HFFc6 (cell line): ENCODE results near the gene SLC12A8. TPM values are rescaled to one million over a fixed set of nuclear protein-coding genes. Genes with fewer than 3 reads are reported as not detected.

Source experiments
- DNase-seq: peaks from one replicate; pipeline ENCODE4 v3.0.0-alpha.2; 2018
- H3K27ac Mint-ChIP-seq: 2 replicates; pipeline ENCODE4 v1.8.0; 2020; ENCODE audit warnings: mild to moderate bottlenecking, mixed read lengths
- H3K27me3 Mint-ChIP-seq: 2 replicates; pipeline ENCODE4 v1.8.0; 2021; ENCODE audit warnings: mild to moderate bottlenecking, moderate library complexity, mixed read lengths; ENCODE audit not compliant: insufficient read depth
- H3K36me3 Mint-ChIP-seq: 2 replicates; pipeline ENCODE4 v1.8.0; 2021; ENCODE audit warnings: low read depth, mixed read lengths
- H3K4me1 Mint-ChIP-seq: 2 replicates; pipeline ENCODE4 v1.8.0; 2020; ENCODE audit warnings: low read depth, mixed read lengths
- H3K4me3 Mint-ChIP-seq: 2 replicates; pipeline ENCODE4 v1.8.0; 2020; ENCODE audit warnings: mild to moderate bottlenecking, moderate library complexity, mixed read lengths
- H3K9me3 Mint-ChIP-seq: 2 replicates; pipeline ENCODE4 v1.8.0; 2020; ENCODE audit warnings: mild to moderate bottlenecking, mixed read lengths
- CTCF ChIP-seq: fragments of 200-600 bp; sonication (generic); IDR thresholded peaks from 2 replicates; pipeline ENCODE4 v1.5.0; 2021; ENCODE audit warnings: antibody characterized with exemption, mild to moderate bottlenecking
- total RNA-seq, 6 experiments: library from RNA; stranded (reverse); fragmentation: NEBNext Ultra II Directional; extraction: Animal tissue kit (Norgen Biotek cat#: 25700); gene quantifications; 2 replicates in 1 of 6; 3 replicates in 5 of 6; pipeline ENCODE4 v1.2.3, GENCODE V29; 2021

SLC12A8 gene
- total RNA-seq, 6 experiments from 2014 or later = 1.8 to 4.6 (median 3.7) TPM

DNA sequence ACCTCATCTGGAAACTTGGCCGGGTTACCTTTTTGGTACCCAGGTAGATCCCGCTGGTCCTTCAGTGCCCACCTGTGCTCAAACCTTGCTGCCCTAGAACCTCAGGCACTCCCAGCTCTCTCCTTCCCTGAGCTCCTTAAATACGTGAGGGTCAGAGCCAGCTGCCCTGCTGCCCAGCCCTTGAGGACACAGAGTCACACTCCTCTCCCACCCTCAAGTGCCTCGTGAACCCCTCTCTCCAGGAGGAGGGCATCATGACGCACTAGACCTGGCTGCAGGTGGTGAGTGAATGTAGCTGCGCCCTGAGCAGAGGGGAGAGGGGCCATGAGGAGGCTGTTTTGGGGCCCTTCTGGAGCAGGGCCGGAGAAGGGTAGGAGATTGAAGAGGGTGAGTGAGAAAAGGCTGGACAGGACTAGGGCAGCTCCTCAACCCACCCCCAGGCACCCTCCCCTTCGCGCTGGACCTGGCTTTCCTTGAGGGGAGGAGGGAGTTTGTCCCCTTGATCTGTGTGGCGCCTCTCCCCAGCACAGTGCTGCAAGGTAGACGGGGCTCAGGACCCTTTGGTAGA lies 941 bp downstream of the SLC12A8 start:
- no peak for TF ChIP-seq CTCF

GRCh38 chr3:125207949-125208568 lies 4.5 kb downstream of the SLC12A8 start:
- H3K27me3 Mint-ChIP-seq = peaks cover 2% of the 10 kb centered on the region
- no peak overlapping the region for H3K4me3 Mint-ChIP-seq
- H3K4me1 Mint-ChIP-seq = peaks cover 36% of the 10 kb centered on the region
- no peaks in the 10 kb centered on the region for H3K36me3 Mint-ChIP-seq
- no peak for DNase-seq
- no peak overlapping the region for H3K27ac Mint-ChIP-seq
- no peaks in the 10 kb centered on the region for H3K9me3 Mint-ChIP-seq
- TF ChIP-seq CTCF = no peak

More for the DNA sequence above, 941 bp downstream of the SLC12A8 start:
- H3K27ac Mint-ChIP-seq = peak overlapping the region; percentile 11; the same call in 1 of the 2 replicates
- peaks cover 2% of the 10 kb centered on the region for H3K27me3 Mint-ChIP-seq
- H3K36me3 Mint-ChIP-seq = no peaks in the 10 kb centered on the region
- no peak overlapping the region; the same call in 1 of the 2 replicates for H3K4me3 Mint-ChIP-seq
- H3K4me1 Mint-ChIP-seq = peaks cover 48% of the 10 kb centered on the region
- no peaks in the 10 kb centered on the region for H3K9me3 Mint-ChIP-seq
- no peak for DNase-seq

DNA sequence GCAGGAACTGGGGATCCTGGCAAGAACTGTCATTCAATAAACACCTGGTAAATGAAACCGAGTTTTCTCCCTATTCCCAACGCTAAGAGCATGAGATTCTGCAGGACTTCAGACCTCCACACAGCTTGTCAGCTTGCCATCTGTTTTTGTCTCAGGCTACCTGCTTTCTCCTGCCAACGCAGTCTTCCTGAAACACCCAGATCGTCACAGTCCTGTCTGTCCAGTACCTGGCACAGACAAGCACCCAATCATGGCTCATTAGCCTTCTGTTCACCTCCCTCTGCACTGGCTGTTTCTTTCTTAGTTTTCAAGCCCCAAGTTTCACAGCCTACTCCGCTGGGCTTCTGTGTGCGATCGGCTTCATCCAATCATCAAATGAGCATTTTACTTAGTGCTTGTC lies 5.0 kb downstream of the SLC12A8 start:
- H3K27me3 Mint-ChIP-seq = peaks cover 2% of the 10 kb centered on the region
- no peaks in the 10 kb centered on the region for H3K36me3 Mint-ChIP-seq
- no peak for DNase-seq
- H3K9me3 Mint-ChIP-seq = no peaks in the 10 kb centered on the region
- TF ChIP-seq CTCF = no peak
- H3K4me3 Mint-ChIP-seq = no peak overlapping the region
- H3K27ac Mint-ChIP-seq = no peak overlapping the region
- H3K4me1 Mint-ChIP-seq = peaks cover 34% of the 10 kb centered on the region

- Mint-ChIP-seq H3K27ac (no peak overlapping the region), H3K36me3 (no peaks in the 10 kb centered on the region), H3K4me1 (peaks cover 34% of the 10 kb centered on the region), H3K9me3 (no peaks in the 10 kb centered on the region), H3K27me3 (peaks cover 2% of the 10 kb centered on the region), H3K4me3 (no peak overlapping the region)
- TF ChIP-seq CTCF = no peak
- no peak for DNase-seq
Measured at GRCh38 chr3:125206934-125207333, 5.6 kb downstream of the SLC12A8 start.

GRCh38 chr3:125203731-125204130 lies 8.8 kb downstream of the SLC12A8 start:
- Mint-ChIP-seq H3K4me3 (no peak overlapping the region), H3K27ac (no peak overlapping the region), H3K27me3 (no peaks in the 10 kb centered on the region; the same call in 1 of the 2 replicates), H3K9me3 (no peaks in the 10 kb centered on the region), H3K36me3 (no peaks in the 10 kb centered on the region), H3K4me1 (peaks cover 19% of the 10 kb centered on the region)
- no peak for DNase-seq
- TF ChIP-seq CTCF = no peak
